ENCODE results near the gene E2F6.

The E2F6 gene, protein sequence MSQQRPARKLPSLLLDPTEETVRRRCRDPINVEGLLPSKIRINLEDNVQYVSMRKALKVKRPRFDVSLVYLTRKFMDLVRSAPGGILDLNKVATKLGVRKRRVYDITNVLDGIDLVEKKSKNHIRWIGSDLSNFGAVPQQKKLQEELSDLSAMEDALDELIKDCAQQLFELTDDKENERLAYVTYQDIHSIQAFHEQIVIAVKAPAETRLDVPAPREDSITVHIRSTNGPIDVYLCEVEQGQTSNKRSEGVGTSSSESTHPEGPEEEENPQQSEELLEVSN

GRCh38 chr2:11465485-11466306, at the start of gene E2F6:
Gene E2F6, minus strand, starts transcription at chr2:11466161. Its CDS starts 282 bp downstream, at chr2:11465879.
- H3K4me3 ChIP-seq (ENCODE audit: control insufficient read depth, low read depth, low read length), result peak within 1 kb of the TSS; percentile 61
- DNase-seq (ENCODE audit: low read depth), result peak; percentile 90
- TF ChIP-seq, protein P1, sequence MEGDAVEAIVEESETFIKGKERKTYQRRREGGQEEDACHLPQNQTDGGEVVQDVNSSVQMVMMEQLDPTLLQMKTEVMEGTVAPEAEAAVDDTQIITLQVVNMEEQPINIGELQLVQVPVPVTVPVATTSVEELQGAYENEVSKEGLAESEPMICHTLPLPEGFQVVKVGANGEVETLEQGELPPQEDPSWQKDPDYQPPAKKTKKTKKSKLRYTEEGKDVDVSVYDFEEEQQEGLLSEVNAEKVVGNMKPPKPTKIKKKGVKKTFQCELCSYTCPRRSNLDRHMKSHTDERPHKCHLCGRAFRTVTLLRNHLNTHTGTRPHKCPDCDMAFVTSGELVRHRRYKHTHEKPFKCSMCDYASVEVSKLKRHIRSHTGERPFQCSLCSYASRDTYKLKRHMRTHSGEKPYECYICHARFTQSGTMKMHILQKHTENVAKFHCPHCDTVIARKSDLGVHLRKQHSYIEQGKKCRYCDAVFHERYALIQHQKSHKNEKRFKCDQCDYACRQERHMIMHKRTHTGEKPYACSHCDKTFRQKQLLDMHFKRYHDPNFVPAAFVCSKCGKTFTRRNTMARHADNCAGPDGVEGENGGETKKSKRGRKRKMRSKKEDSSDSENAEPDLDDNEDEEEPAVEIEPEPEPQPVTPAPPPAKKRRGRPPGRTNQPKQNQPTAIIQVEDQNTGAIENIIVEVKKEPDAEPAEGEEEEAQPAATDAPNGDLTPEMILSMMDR (conservative IDR thresholded peaks at IDR 0.05; ENCODE audit: control insufficient read depth, insufficient read depth, low read depth, low read length), result no peak

GRCh38 chr2:11515490-11515981, 49.6 kb upstream of the E2F6 start:
- TF ChIP-seq, protein P1 (conservative IDR thresholded peaks at IDR 0.05; ENCODE audit: control insufficient read depth, insufficient read depth, low read depth, low read length), result no peak
- H3K4me3 ChIP-seq (ENCODE audit: control insufficient read depth, low read depth, low read length), result no peak overlapping the region

GRCh38 chr2:11514904-11515303, 48.9 kb upstream of the E2F6 start:
- H3K4me3 ChIP-seq (ENCODE audit: control insufficient read depth, low read depth, low read length), result no peak overlapping the region
- no peak for DNase-seq (ENCODE audit: low read depth)
- TF ChIP-seq, protein P1 (conservative IDR thresholded peaks at IDR 0.05; ENCODE audit: control insufficient read depth, insufficient read depth, low read depth, low read length), result no peak

More at GRCh38 chr2:11515490-11515981, 49.6 kb upstream of the E2F6 start:
- no peak for DNase-seq (ENCODE audit: low read depth)

GRCh38 chr2:11514081-11514730, 48.2 kb upstream of the E2F6 start:
- TF ChIP-seq, protein P1 (conservative IDR thresholded peaks at IDR 0.05; ENCODE audit: control insufficient read depth, insufficient read depth, low read depth, low read length), result no peak
- H3K4me3 ChIP-seq (ENCODE audit: control insufficient read depth, low read depth, low read length), result no peak overlapping the region
- DNase-seq (ENCODE audit: low read depth), result no peak

- TF ChIP-seq, protein P1 (conservative IDR thresholded peaks at IDR 0.05; ENCODE audit: control insufficient read depth, insufficient read depth, low read depth, low read length), result no peak
- DNase-seq (ENCODE audit: low read depth), result no peak
- no peak overlapping the region for H3K4me3 ChIP-seq (ENCODE audit: control insufficient read depth, low read depth, low read length)
These were observed 47.4 kb upstream of the E2F6 start for GRCh38 chr2:11513319-11513718.

- DNase-seq (ENCODE audit: low read depth), result no peak
- TF ChIP-seq, protein P1 (conservative IDR thresholded peaks at IDR 0.05; ENCODE audit: control insufficient read depth, insufficient read depth, low read depth, low read length), result no peak
- H3K4me3 ChIP-seq (ENCODE audit: control insufficient read depth, low read depth, low read length), result no peak overlapping the region
These were observed 46.5 kb upstream of the E2F6 start for GRCh38 chr2:11512431-11512830.

All from fibroblast of mammary gland (primary cell).